Large intestine (tissue), 3 donors: ENCODE data around the gene PEX1. TPM values are rescaled to one million over a fixed set of nuclear protein-coding genes. Genes with fewer than 3 reads are reported as not detected.
A peak's percentile ranks its signal among the peaks of the same experiment; 100 is the strongest.
"Not testable (repeated sequence)": the region's sequence is repeated elsewhere in the genome, so short reads cannot be mapped to it uniquely, and the experiment has no call there.

Source experiments
- DNase-seq, 2 donors: peaks; one replicate each; pipeline versions ENCODE4 v3.0.0 to v3.0.0-alpha.2; 2013
- H3K27ac ChIP-seq: one replicate; pipeline ENCODE4 v1.5.1; 2013; ENCODE audit warnings: low read length
- H3K27me3 ChIP-seq: 2 replicates; pipeline ENCODE4 v1.6.1; 2013; ENCODE audit warnings: low read length; ENCODE audit not compliant: control insufficient read depth, insufficient read depth
- H3K36me3 ChIP-seq: 2 replicates; pipeline ENCODE4 v1.6.1; 2013; ENCODE audit warnings: low read length; ENCODE audit not compliant: control insufficient read depth, insufficient read depth
- H3K4me1 ChIP-seq: one replicate; pipeline ENCODE4 v1.6.1; 2013; ENCODE audit warnings: low read length; ENCODE audit not compliant: control insufficient read depth, insufficient read depth
- H3K4me3 ChIP-seq: one replicate; pipeline ENCODE4 v1.5.1; 2013; ENCODE audit warnings: low read length
- H3K9me3 ChIP-seq: one replicate; pipeline ENCODE4 v1.6.1; 2013; ENCODE audit warnings: mild to moderate bottlenecking, low read depth, low read length, moderate library complexity; ENCODE audit not compliant: control insufficient read depth
- WGBS: methylation state at CpG from one replicate; pipeline ENCODE4 v1.1.5; 2013; ENCODE audit warnings: low lambda C conversion rate; ENCODE audit not compliant: insufficient coverage; 5-methylcytosine and 5-hydroxymethylcytosine counted together
- polyA plus RNA-seq: library from polyadenylated mRNA; unstranded; fragments of 120-200 nt; gene quantifications from one replicate; pipeline ENCODE4 v1.2.1, GENCODE V29; 2013

The PEX1 gene
- polyA plus RNA-seq, 1 donor: 37.5 TPM

- H3K27me3 ChIP-seq, DNase-seq, H3K27ac ChIP-seq, H3K9me3 ChIP-seq, H3K4me3 ChIP-seq, H3K4me1 ChIP-seq: not testable (repeated sequence)
- no CpG with 5 or more reads among the region's 6 CpGs for WGBS
- peaks cover 26% of the 10 kb centered on the region for H3K36me3 ChIP-seq
These were observed 44.1 kb downstream of the PEX1 start for GRCh38 chr7:92484226-92484625.

DNA sequence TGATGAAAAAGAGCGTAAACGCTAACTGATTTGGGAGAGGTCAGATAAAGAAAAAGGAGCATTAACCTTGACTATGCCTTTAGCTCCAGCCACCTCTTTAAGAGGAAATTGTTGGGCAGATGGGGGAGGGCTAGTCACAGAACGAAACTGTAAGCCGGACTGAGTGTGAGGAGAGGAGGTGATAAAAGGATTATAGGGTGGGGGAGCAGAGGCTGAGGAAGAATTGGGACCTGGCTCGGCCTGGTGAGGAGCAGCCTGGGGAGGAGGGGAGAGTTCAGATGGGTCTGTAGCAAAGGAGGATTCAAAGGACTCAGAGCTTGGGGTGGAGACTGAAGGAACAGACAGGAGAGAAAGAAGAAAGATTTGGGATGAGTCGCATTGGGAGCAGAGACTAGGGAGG is 44.7 kb downstream of the PEX1 start:
- WGBS: no CpG with 5 or more reads among the region's 6 CpGs
- DNase-seq, H3K4me3 ChIP-seq, H3K27me3 ChIP-seq, H3K27ac ChIP-seq, H3K9me3 ChIP-seq, H3K4me1 ChIP-seq: not testable (repeated sequence)
- H3K36me3 ChIP-seq: peaks cover 20% of the 10 kb centered on the region

DNA sequence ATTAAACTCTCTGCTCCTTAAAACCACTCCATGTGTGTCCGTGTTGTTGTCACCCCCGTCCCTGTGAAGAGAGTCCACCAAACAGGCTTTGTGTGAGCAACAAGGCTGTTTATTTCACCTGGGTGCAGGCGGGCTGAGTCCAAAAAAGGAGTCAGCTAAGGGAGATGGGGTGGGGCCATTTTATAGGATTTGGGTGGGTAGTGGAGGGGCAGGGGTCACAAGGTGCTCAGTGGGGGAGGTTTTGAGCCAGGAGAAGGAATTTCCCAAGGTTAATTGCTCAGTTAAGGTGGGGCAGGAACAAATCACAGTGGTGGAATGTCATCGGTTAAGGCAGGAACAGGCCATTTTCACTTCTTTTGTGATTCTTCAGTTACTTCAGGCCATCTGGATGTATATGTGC is 49.2 kb downstream of the PEX1 start:
- not testable (repeated sequence) for H3K4me1 ChIP-seq, H3K27ac ChIP-seq, H3K9me3 ChIP-seq, DNase-seq, H3K4me3 ChIP-seq, H3K27me3 ChIP-seq, H3K36me3 ChIP-seq
- no CpG with 5 or more reads among the region's 4 CpGs for WGBS

DNA sequence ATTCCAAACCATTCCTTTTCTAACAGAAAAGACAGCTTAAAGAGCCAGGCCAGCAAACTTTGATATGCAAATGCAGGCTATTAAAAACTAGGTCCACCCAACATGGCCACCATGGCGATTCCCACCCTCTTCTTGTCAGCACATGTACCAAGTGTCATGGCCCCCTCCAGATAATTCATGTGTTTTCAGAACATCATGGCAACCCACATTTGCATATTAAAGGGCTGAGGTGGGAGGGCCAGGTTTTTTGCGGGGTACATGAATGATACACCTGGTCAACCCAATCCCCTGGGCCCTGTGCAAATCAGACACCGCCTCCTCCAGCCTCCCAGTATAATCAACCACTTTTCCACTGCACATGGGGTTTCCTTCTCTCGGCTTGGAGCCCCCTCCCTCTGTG is 49.6 kb downstream of the PEX1 start:
- no peak for DNase-seq
- Histone ChIP-seq H3K27me3 (no peaks in the 10 kb centered on the region), H3K4me1 (no peaks in the 10 kb centered on the region), H3K27ac (no peak overlapping the region), H3K4me3 (no peak overlapping the region), H3K36me3 (peaks cover 4% of the 10 kb centered on the region), H3K9me3 (no peaks in the 10 kb centered on the region)
- no CpG with 5 or more reads among the region's 4 CpGs for WGBS

- H3K27ac ChIP-seq: no peak overlapping the region
- no peak for DNase-seq
- peaks cover 4% of the 10 kb centered on the region for H3K36me3 ChIP-seq
- no peaks in the 10 kb centered on the region for H3K9me3 ChIP-seq
- H3K4me1 ChIP-seq: no peaks in the 10 kb centered on the region
- WGBS: 100% methylated on average over 1 of the region's 9 CpGs
- H3K27me3 ChIP-seq: no peaks in the 10 kb centered on the region
- H3K4me3 ChIP-seq: no peak overlapping the region
These were observed 50.2 kb downstream of the PEX1 start for GRCh38 chr7:92478095-92478494.

DNA sequence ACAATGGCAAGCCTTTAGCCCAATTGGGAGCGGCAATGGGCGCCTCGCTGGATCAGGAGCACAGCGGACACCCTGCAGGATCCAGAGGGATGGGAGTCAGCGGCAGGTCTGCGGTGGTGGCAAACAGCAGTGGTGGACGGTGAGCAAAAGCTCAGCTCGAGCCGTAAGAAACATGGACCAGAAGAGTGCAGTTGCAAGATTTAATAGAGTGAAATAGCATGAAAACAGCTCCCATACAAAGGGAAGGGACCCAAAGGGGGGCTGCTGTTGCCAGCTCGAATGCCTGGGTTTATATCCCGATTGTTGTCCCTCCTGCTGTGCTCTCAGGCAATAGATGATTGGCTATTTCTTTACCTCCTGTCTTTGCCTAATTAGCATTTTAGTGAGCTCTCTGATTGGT is 50.6 kb downstream of the PEX1 start, which contains the start of gene ERVW-1:
TSS of gene ERVW-1 (minus strand) at position 266 of the 400 bp plus-strand sequence. CDS start 7,565 bp downstream, outside the sequence.
- not testable (repeated sequence) for H3K27ac ChIP-seq, H3K9me3 ChIP-seq, H3K27me3 ChIP-seq, H3K4me3 ChIP-seq, DNase-seq, H3K36me3 ChIP-seq, H3K4me1 ChIP-seq
- WGBS: no CpG with 5 or more reads among the region's 11 CpGs

GRCh38 chr7:92475851-92476590 is 52.3 kb downstream of the PEX1 start:
- not testable (repeated sequence) for H3K27me3 ChIP-seq, H3K27ac ChIP-seq, H3K4me1 ChIP-seq, DNase-seq, H3K36me3 ChIP-seq, H3K4me3 ChIP-seq, H3K9me3 ChIP-seq
- 100% methylated on average over 2 of the region's 11 CpGs for WGBS

DNA sequence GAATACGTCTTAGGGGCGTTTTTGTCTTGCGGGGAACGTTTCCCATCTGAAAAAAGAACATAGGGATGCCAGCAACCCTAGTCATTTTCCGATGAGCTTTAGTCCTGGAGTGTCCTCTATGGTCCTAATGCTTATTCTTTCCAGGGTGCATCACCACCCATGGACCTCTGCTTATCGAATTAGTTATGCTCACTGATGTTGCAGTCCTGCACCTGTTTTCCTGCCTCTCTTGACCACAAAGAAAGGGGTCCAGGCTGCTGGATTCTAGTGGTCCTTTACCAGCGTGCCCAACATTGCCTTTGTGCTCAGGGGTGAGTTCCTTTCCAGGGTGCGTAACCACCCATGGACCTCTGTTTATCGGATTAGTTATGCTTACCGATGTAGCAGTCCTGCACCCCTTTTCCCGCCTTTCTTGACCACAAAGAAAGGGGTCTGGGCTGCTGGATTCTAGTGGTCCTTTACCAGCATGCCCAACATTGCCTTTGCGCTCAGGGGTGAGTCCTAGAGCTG is 53.0 kb downstream of the PEX1 start:
- not testable (repeated sequence) for H3K9me3 ChIP-seq, H3K4me1 ChIP-seq, H3K27me3 ChIP-seq, DNase-seq, H3K4me3 ChIP-seq, H3K27ac ChIP-seq, H3K36me3 ChIP-seq
- WGBS: 92% methylated on average over 4 of the region's 12 CpGs

GRCh38 chr7:92473989-92474388 is 54.3 kb downstream of the PEX1 start:
- not testable (repeated sequence) for H3K4me3 ChIP-seq, H3K9me3 ChIP-seq, H3K4me1 ChIP-seq, H3K36me3 ChIP-seq, H3K27me3 ChIP-seq, H3K27ac ChIP-seq
- DNase-seq: peak; percentile 44 to 77
- 60% methylated on average over 2 of the region's 10 CpGs for WGBS

GRCh38 chr7:92468589-92468988 is 59.7 kb downstream of the PEX1 start:
- WGBS: no CpG with 5 or more reads among the region's 9 CpGs
- not testable (repeated sequence) for H3K27me3 ChIP-seq, H3K4me3 ChIP-seq, DNase-seq, H3K27ac ChIP-seq, H3K36me3 ChIP-seq, H3K4me1 ChIP-seq, H3K9me3 ChIP-seq

- no peaks in the 10 kb centered on the region for H3K9me3 ChIP-seq
- peak overlapping the region; percentile 28 for H3K27ac ChIP-seq
- H3K36me3 ChIP-seq: peaks cover 7% of the 10 kb centered on the region
- H3K27me3 ChIP-seq: no peaks in the 10 kb centered on the region
- peak; percentile 13 to 57 for DNase-seq
- no CpG with 5 or more reads among the region's 2 CpGs for WGBS
- no peaks in the 10 kb centered on the region for H3K4me1 ChIP-seq
- H3K4me3 ChIP-seq: no peak overlapping the region
These were observed 61.6 kb downstream of the PEX1 start for GRCh38 chr7:92466682-92467081.
